Measurements from ENCODE around the gene DPYD.

DPYD gene

GRCh38 chr1:97778718-97779117 lies 142.1 kb downstream of the DPYD start:
- Histone ChIP-seq H2AK5ac (ENCODE audit: low read depth, low read length) (no peak overlapping the region), H3K14ac (ENCODE audit: low read length) (no peak overlapping the region), H3K4me2 (ENCODE audit: insufficient read depth, low read length, poor library complexity, severe bottlenecking) (no peak overlapping the region), H3K4me1 (ENCODE audit: control insufficient read depth in 2 of 2, insufficient read depth in 1 of 2, low read depth in 1 of 2, low read length in 2 of 2) (no peaks in the 10 kb centered on the region), H4K8ac (ENCODE audit: low read depth, low read length) (no peak overlapping the region), H3K9me3 (replicated peaks in 1 of 2; ENCODE audit: control insufficient read depth in 2 of 2, insufficient read depth in 1 of 2, low read depth in 1 of 2, low read length in 2 of 2) (peaks cover 2 to 4% of the 10 kb centered on the region in 2 donors), H3K4me3 (ENCODE audit: low read length in 2 of 2) (no peak overlapping the region), H2BK5ac (ENCODE audit: low read length) (no peak overlapping the region), H3K36me3 (replicated peaks in 1 of 2; ENCODE audit: control insufficient read depth in 2 of 2, insufficient read depth in 2 of 2, low read length in 2 of 2) (no peaks in the 10 kb centered on the region), H4K91ac (ENCODE audit: low read depth, low read length, poor library complexity) (no peak overlapping the region), H3K27me3 (ENCODE audit: control insufficient read depth in 3 of 3, insufficient read depth in 3 of 3, low read depth in 1 of 3, low read length in 3 of 3) (no peaks in the 10 kb centered on the region), H3K27ac (replicated peaks; ENCODE audit: low read length) (no peak overlapping the region), H3K23ac (ENCODE audit: low read depth, low read length, poor library complexity) (no peak overlapping the region), H2BK15ac (ENCODE audit: low read length) (no peak overlapping the region), H2BK12ac (ENCODE audit: low read length) (no peak overlapping the region), H2AFZ (ENCODE audit: low read length) (no peak overlapping the region), H3K18ac (ENCODE audit: low read length) (no peak overlapping the region), H2BK120ac (ENCODE audit: low read depth, low read length) (no peak overlapping the region), H3K79me1 (ENCODE audit: low read depth, low read length) (no peaks in the 10 kb centered on the region), H3K4ac (ENCODE audit: low read length) (no peak overlapping the region), H3K9ac (ENCODE audit: low read depth, low read length, poor library complexity) (no peak overlapping the region)
- no peak for DNase-seq (ENCODE audit: low spot score)

GRCh38 chr1:97770376-97770775 lies 150.5 kb downstream of the DPYD start:
- Histone ChIP-seq H2BK5ac (ENCODE audit: low read length) (no peak overlapping the region), H2AFZ (ENCODE audit: low read length) (no peak overlapping the region), H3K27me3 (ENCODE audit: control insufficient read depth in 3 of 3, insufficient read depth in 3 of 3, low read depth in 1 of 3, low read length in 3 of 3) (no peaks in the 10 kb centered on the region), H3K14ac (ENCODE audit: low read length) (no peak overlapping the region), H2BK120ac (ENCODE audit: low read depth, low read length) (no peak overlapping the region), H3K4me2 (ENCODE audit: insufficient read depth, low read length, poor library complexity, severe bottlenecking) (no peak overlapping the region), H3K9ac (ENCODE audit: low read depth, low read length, poor library complexity) (no peak overlapping the region), H2BK15ac (ENCODE audit: low read length) (no peak overlapping the region), H4K8ac (ENCODE audit: low read depth, low read length) (no peak overlapping the region), H3K9me3 (replicated peaks in 1 of 2; ENCODE audit: control insufficient read depth in 2 of 2, insufficient read depth in 1 of 2, low read depth in 1 of 2, low read length in 2 of 2) (peaks cover 7 to 8% of the 10 kb centered on the region in 2 donors), H3K27ac (replicated peaks; ENCODE audit: low read length) (no peak overlapping the region), H2BK12ac (ENCODE audit: low read length) (no peak overlapping the region), H3K4ac (ENCODE audit: low read length) (no peak overlapping the region), H3K36me3 (replicated peaks in 1 of 2; ENCODE audit: control insufficient read depth in 2 of 2, insufficient read depth in 2 of 2, low read length in 2 of 2) (no peaks in the 10 kb centered on the region), H3K79me1 (ENCODE audit: low read depth, low read length) (no peaks in the 10 kb centered on the region), H3K4me1 (ENCODE audit: control insufficient read depth in 2 of 2, insufficient read depth in 1 of 2, low read depth in 1 of 2, low read length in 2 of 2) (peaks cover 0 to 1% of the 10 kb centered on the region in 2 donors), H2AK5ac (ENCODE audit: low read depth, low read length) (no peak overlapping the region), H3K23ac (ENCODE audit: low read depth, low read length, poor library complexity) (no peak overlapping the region), H3K4me3 (ENCODE audit: low read length in 2 of 2) (no peak overlapping the region), H4K91ac (ENCODE audit: low read depth, low read length, poor library complexity) (no peak overlapping the region), H3K18ac (ENCODE audit: low read length) (no peak overlapping the region)
- no peak for DNase-seq (ENCODE audit: low spot score)
- WGBS, 2 donors (ENCODE audit: extremely low coverage in 2 of 2, insufficient read length in 2 of 2, insufficient replicate concordance in 1 of 2) = 92% methylated on average over 1 of the region's 2 CpGs; no CpG with 5 or more reads in 1 of the 2 donors

- Histone ChIP-seq H3K4me1 (ENCODE audit: control insufficient read depth in 2 of 2, insufficient read depth in 1 of 2, low read depth in 1 of 2, low read length in 2 of 2) (peaks cover 0 to 1% of the 10 kb centered on the region in 2 donors), H2AK5ac (ENCODE audit: low read depth, low read length) (no peak overlapping the region), H3K27ac (replicated peaks; ENCODE audit: low read length) (no peak overlapping the region), H3K36me3 (replicated peaks in 1 of 2; ENCODE audit: control insufficient read depth in 2 of 2, insufficient read depth in 2 of 2, low read length in 2 of 2) (no peaks in the 10 kb centered on the region), H3K4ac (ENCODE audit: low read length) (no peak overlapping the region), H4K91ac (ENCODE audit: low read depth, low read length, poor library complexity) (no peak overlapping the region), H2AFZ (ENCODE audit: low read length) (no peak overlapping the region), H2BK12ac (ENCODE audit: low read length) (no peak overlapping the region), H3K23ac (ENCODE audit: low read depth, low read length, poor library complexity) (no peak overlapping the region), H3K9ac (ENCODE audit: low read depth, low read length, poor library complexity) (no peak overlapping the region), H2BK120ac (ENCODE audit: low read depth, low read length) (no peak overlapping the region), H2BK5ac (ENCODE audit: low read length) (no peak overlapping the region), H3K9me3 (replicated peaks in 1 of 2; ENCODE audit: control insufficient read depth in 2 of 2, insufficient read depth in 1 of 2, low read depth in 1 of 2, low read length in 2 of 2) (no peaks in the 10 kb centered on the region), H3K79me1 (ENCODE audit: low read depth, low read length) (no peaks in the 10 kb centered on the region), H2BK15ac (ENCODE audit: low read length) (no peak overlapping the region), H3K18ac (ENCODE audit: low read length) (no peak overlapping the region), H3K27me3 (ENCODE audit: control insufficient read depth in 3 of 3, insufficient read depth in 3 of 3, low read depth in 1 of 3, low read length in 3 of 3) (no peaks in the 10 kb centered on the region), H3K14ac (ENCODE audit: low read length) (no peak overlapping the region), H4K8ac (ENCODE audit: low read depth, low read length) (no peak overlapping the region), H3K4me3 (ENCODE audit: low read length in 2 of 2) (no peak overlapping the region), H3K4me2 (ENCODE audit: insufficient read depth, low read length, poor library complexity, severe bottlenecking) (no peak overlapping the region)
- DNase-seq (ENCODE audit: low spot score) = no peak
- WGBS, 2 donors (ENCODE audit: extremely low coverage in 2 of 2, insufficient read length in 2 of 2, insufficient replicate concordance in 1 of 2) = no CpG with 5 or more reads among the region's 4 CpGs
These were observed 153.5 kb downstream of the DPYD start for GRCh38 chr1:97767381-97767780.

GRCh38 chr1:97764991-97765390 lies 155.8 kb downstream of the DPYD start:
- Histone ChIP-seq H4K91ac (ENCODE audit: low read depth, low read length, poor library complexity) (no peak overlapping the region), H3K79me1 (ENCODE audit: low read depth, low read length) (no peaks in the 10 kb centered on the region)

More at GRCh38 chr1:97764991-97765390, 155.8 kb downstream of the DPYD start:
- no peak overlapping the region for H2BK120ac ChIP-seq (ENCODE audit: low read depth, low read length)
- H3K4me3 ChIP-seq (ENCODE audit: low read length in 2 of 2) = no peak overlapping the region
- no peaks in the 10 kb centered on the region for H3K36me3 ChIP-seq (replicated peaks in 1 of 2; ENCODE audit: control insufficient read depth in 2 of 2, insufficient read depth in 2 of 2, low read length in 2 of 2)
- no peak overlapping the region for H3K27ac ChIP-seq (replicated peaks; ENCODE audit: low read length)
- no peak overlapping the region for H3K9ac ChIP-seq (ENCODE audit: low read depth, low read length, poor library complexity)
- no peak overlapping the region for H3K4me2 ChIP-seq (ENCODE audit: insufficient read depth, low read length, poor library complexity, severe bottlenecking)
- H2BK5ac ChIP-seq (ENCODE audit: low read length) = no peak overlapping the region
- H3K23ac ChIP-seq (ENCODE audit: low read depth, low read length, poor library complexity) = no peak overlapping the region
- no peak overlapping the region for H3K18ac ChIP-seq (ENCODE audit: low read length)
- no CpG with 5 or more reads among the region's 1 CpG for WGBS, 2 donors (ENCODE audit: extremely low coverage in 2 of 2, insufficient read length in 2 of 2, insufficient replicate concordance in 1 of 2)
- DNase-seq (ENCODE audit: low spot score) = no peak
- H2BK12ac ChIP-seq (ENCODE audit: low read length) = no peak overlapping the region
- no peak overlapping the region for H3K14ac ChIP-seq (ENCODE audit: low read length)
- peaks cover 0 to 1% of the 10 kb centered on the region in 2 donors for H3K4me1 ChIP-seq (ENCODE audit: control insufficient read depth in 2 of 2, insufficient read depth in 1 of 2, low read depth in 1 of 2, low read length in 2 of 2)
- H3K27me3 ChIP-seq (ENCODE audit: control insufficient read depth in 3 of 3, insufficient read depth in 3 of 3, low read depth in 1 of 3, low read length in 3 of 3) = no peaks in the 10 kb centered on the region
- H3K9me3 ChIP-seq (replicated peaks in 1 of 2; ENCODE audit: control insufficient read depth in 2 of 2, insufficient read depth in 1 of 2, low read depth in 1 of 2, low read length in 2 of 2) = no peaks in the 10 kb centered on the region
- no peak overlapping the region for H4K8ac ChIP-seq (ENCODE audit: low read depth, low read length)
- H3K4ac ChIP-seq (ENCODE audit: low read length) = no peak overlapping the region
- no peak overlapping the region for H2AFZ ChIP-seq (ENCODE audit: low read length)
- no peak overlapping the region for H2AK5ac ChIP-seq (ENCODE audit: low read depth, low read length)
- H2BK15ac ChIP-seq (ENCODE audit: low read length) = no peak overlapping the region

All from neuronal stem cell (in vitro differentiated cells).